Prostate gland (tissue), 2 donors: ENCODE measurements around the gene SLC12A3.

ENCODE experiments used
- CTCF ChIP-seq, 4 experiments: fragments of 200-600 bp in 2 of 4; fragments of 450-650 bp in 2 of 4; sonication (generic) in 2 of 4; IDR thresholded peaks; 1 replicate in 3 of 4; 2 replicates in 1 of 4; pipeline ENCODE4 v1.5.1; 2016 to 2019; ENCODE audit warnings: antibody characterized with exemption in 4 of 4, mild to moderate bottlenecking in 2 of 4, moderate library complexity in 2 of 4
- POLR2A ChIP-seq: fragments of 450-650 bp; IDR thresholded peaks from one replicate; pipeline ENCODE4 v1.6.1; 2016; ENCODE audit warnings: antibody characterized with exemption, mild to moderate bottlenecking
- POLR2AphosphoS5 ChIP-seq: sonication (generic); formaldehyde crosslinking; IDR thresholded peaks from one replicate; pipeline ENCODE4 v1.6.1; 2017; ENCODE audit warnings: antibody characterized with exemption

DNA sequence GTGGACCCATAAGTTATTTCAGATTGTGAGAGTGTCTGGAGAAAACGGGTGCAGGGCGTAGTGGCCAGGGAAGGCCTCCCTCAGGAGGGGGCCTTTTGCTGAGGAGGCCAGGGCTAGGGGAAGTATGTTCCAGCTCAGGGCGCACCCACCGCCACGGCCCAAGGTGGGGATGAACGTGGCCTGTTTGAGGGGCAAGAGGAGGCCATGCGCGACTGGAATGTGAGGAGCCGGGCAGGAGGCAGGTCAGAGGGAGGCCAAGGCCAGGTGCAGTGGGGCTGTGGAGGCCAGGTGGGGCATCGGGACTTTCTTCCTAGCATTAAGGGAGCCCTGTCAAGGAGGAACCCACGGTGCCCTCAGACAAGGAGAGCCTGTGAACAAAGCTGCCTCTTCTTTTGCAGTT, 26.7 kb downstream of the SLC12A3 start:
- TF ChIP-seq CTCF (IDR thresholded peaks at IDR 0.05) (no peak), POLR2A (no peak), POLR2AphosphoS5 (no peak)
